Muscle of leg (tissue), 9 donors: ENCODE results near the gene ZNF354B. TPM values are rescaled to one million over a fixed set of nuclear protein-coding genes. Genes with fewer than 3 reads are reported as not detected.

Experiments used
- polyA plus RNA-seq, 8 donors: library from polyadenylated mRNA; unstranded; fragments of 120-200 nt; gene quantifications; one replicate each; pipeline versions ENCODE4 v1.2.1 to v1.2.3, GENCODE V29; 2013; ENCODE audit warnings: inconsistent platforms in 1 of 8, low replicate concordance in 1 of 8; ENCODE audit not compliant: insufficient read length in 8 of 8, insufficient read depth in 1 of 8
- total RNA-seq: library from RNA; stranded (reverse); fragments of 120-200 nt; gene quantifications from one replicate; pipeline ENCODE4 v1.2.4, GENCODE V29; 2013

Gene ZNF354B
- total and polyA plus RNA-seq, 9 donors: 10.8 to 16.2 (median 13.3) TPM

Other genes starting within 250 kb of the ZNF354B start
- 32.9 TPM for gene CLK4, start 232.9 kb upstream of the ZNF354B start, total RNA-seq
- gene CLK4, start 232.9 kb upstream of the ZNF354B start, polyA plus RNA-seq: 10 to 100 TPM; 26.8 to 37.6 (median 33.8) TPM
- gene ZNF354A, start 129.3 kb upstream of the ZNF354B start, total RNA-seq: 9.0 TPM
- 10 to 100 TPM in 3 of 8 donors, 1 to 10 TPM in 5; 8.7 to 11.6 (median 10.0) TPM for gene ZNF354A, start 129.3 kb upstream of the ZNF354B start, polyA plus RNA-seq
- 2.9 TPM for gene ZFP2, start 36.0 kb downstream of the ZNF354B start, total RNA-seq
- gene ZFP2, start 36.0 kb downstream of the ZNF354B start, polyA plus RNA-seq: 1 to 10 TPM; 1.6 to 2.5 (median 2.2) TPM
- 4.9 TPM for gene ZNF454, start 81.2 kb downstream of the ZNF354B start, total RNA-seq
- gene ZNF454, start 81.2 kb downstream of the ZNF354B start, polyA plus RNA-seq: 1 to 10 TPM; 2.5 to 4.6 (median 3.1) TPM
- gene GRM6, start 135.4 kb downstream of the ZNF354B start, total RNA-seq: not detected
- 1 to 10 TPM in 1 of 8 donors, under 1 TPM in 7; 0.23 to 1.1 (median 0.59) TPM for gene GRM6, start 135.4 kb downstream of the ZNF354B start, polyA plus RNA-seq
- gene ZNF879, start 163.9 kb downstream of the ZNF354B start, total RNA-seq: 6.0 TPM
- gene ZNF879, start 163.9 kb downstream of the ZNF354B start, polyA plus RNA-seq: 1 to 10 TPM; 3.1 to 4.3 (median 3.8) TPM
- 11.0 TPM for gene ZNF354C, start 200.4 kb downstream of the ZNF354B start, total RNA-seq
- 10 to 100 TPM in 2 of 8 donors, 1 to 10 TPM in 6; 4.9 to 10.7 (median 8.5) TPM for gene ZNF354C, start 200.4 kb downstream of the ZNF354B start, polyA plus RNA-seq